Amniotic stem cell (primary cell): ENCODE results near the gene RGS12.

Experiments
- DNase-seq: peaks from one replicate; lab custom pipeline; 2025; lab: John Stamatoyannopoulos, UW

RGS12 gene

GRCh38 chr4:3335385-3335784 lies 42.6 kb downstream of the RGS12 start:
- no peak for DNase-seq

- DNase-seq = no peak
These were observed 43.2 kb downstream of the RGS12 start for GRCh38 chr4:3335982-3336381.

- no peak for DNase-seq
These were observed 43.8 kb downstream of the RGS12 start for GRCh38 chr4:3336382-3337356.

- no peak for DNase-seq
These were observed 44.5 kb downstream of the RGS12 start for GRCh38 chr4:3337357-3337732.

- no peak for DNase-seq
These were observed 45.0 kb downstream of the RGS12 start for GRCh38 chr4:3337811-3338210.

GRCh38 chr4:3338321-3338838 lies 45.6 kb downstream of the RGS12 start:
- no peak for DNase-seq

- DNase-seq = no peak
These were observed 46.2 kb downstream of the RGS12 start for GRCh38 chr4:3338976-3339531.

GRCh38 chr4:3339577-3339976 lies 46.8 kb downstream of the RGS12 start:
- DNase-seq = no peak

- no peak for DNase-seq
These were observed 47.3 kb downstream of the RGS12 start for GRCh38 chr4:3340038-3340699.

- DNase-seq = no peak
These were observed 47.9 kb downstream of the RGS12 start for GRCh38 chr4:3340700-3341083.

- DNase-seq = no peak
These were observed 48.9 kb downstream of the RGS12 start for GRCh38 chr4:3341760-3342159.

- no peak for DNase-seq
These were observed 49.5 kb downstream of the RGS12 start for GRCh38 chr4:3342182-3342854.
